ENCODE results near the gene TNFSF8.

GRCh38 chr9:114860187-114860586 lies 70.2 kb downstream of the TNFSF8 start:
- TF ChIP-seq, protein P1, sequence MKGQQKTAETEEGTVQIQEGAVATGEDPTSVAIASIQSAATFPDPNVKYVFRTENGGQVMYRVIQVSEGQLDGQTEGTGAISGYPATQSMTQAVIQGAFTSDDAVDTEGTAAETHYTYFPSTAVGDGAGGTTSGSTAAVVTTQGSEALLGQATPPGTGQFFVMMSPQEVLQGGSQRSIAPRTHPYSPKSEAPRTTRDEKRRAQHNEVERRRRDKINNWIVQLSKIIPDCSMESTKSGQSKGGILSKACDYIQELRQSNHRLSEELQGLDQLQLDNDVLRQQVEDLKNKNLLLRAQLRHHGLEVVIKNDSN (IDR thresholded peaks at IDR 0.05): no peak
- TF ChIP-seq EGR1 (IDR thresholded peaks at IDR 0.05) (no peak), RAD21 (IDR thresholded peaks at IDR 0.05; ENCODE audit: low read depth) (no peak), CEBPB (IDR thresholded peaks at IDR 0.05) (no peak), EP300 (IDR thresholded peaks at IDR 0.05; ENCODE audit: borderline replicate concordance) (no peak), REST (IDR thresholded peaks at IDR 0.05; ENCODE audit: low read depth) (no peak), ZBTB7A (IDR thresholded peaks at IDR 0.05; ENCODE audit: low read depth) (no peak), TEAD4 (IDR thresholded peaks at IDR 0.05) (no peak), TCF12 (IDR thresholded peaks at IDR 0.05; ENCODE audit: low read depth) (no peak), YY1 (IDR thresholded peaks at IDR 0.05; ENCODE audit: low read depth) (no peak), FOXM1 (IDR thresholded peaks at IDR 0.05; ENCODE audit: borderline replicate concordance, low read depth) (no peak), TAF1 (IDR thresholded peaks at IDR 0.05; ENCODE audit: low read depth) (no peak), NFIC (IDR thresholded peaks at IDR 0.05) (no peak)
- TF ChIP-seq, protein P2, sequence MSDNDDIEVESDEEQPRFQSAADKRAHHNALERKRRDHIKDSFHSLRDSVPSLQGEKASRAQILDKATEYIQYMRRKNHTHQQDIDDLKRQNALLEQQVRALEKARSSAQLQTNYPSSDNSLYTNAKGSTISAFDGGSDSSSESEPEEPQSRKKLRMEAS (IDR thresholded peaks at IDR 0.05): no peak

Measured in Ishikawa (cell line).